ENCODE results near the gene BORA.
A peak's percentile ranks its signal among the peaks of the same experiment; 100 is the strongest.
"Not testable (repeated sequence)": the region's sequence is repeated elsewhere in the genome, so short reads cannot be mapped to it uniquely, and the experiment has no call there.

BORA gene

DNA sequence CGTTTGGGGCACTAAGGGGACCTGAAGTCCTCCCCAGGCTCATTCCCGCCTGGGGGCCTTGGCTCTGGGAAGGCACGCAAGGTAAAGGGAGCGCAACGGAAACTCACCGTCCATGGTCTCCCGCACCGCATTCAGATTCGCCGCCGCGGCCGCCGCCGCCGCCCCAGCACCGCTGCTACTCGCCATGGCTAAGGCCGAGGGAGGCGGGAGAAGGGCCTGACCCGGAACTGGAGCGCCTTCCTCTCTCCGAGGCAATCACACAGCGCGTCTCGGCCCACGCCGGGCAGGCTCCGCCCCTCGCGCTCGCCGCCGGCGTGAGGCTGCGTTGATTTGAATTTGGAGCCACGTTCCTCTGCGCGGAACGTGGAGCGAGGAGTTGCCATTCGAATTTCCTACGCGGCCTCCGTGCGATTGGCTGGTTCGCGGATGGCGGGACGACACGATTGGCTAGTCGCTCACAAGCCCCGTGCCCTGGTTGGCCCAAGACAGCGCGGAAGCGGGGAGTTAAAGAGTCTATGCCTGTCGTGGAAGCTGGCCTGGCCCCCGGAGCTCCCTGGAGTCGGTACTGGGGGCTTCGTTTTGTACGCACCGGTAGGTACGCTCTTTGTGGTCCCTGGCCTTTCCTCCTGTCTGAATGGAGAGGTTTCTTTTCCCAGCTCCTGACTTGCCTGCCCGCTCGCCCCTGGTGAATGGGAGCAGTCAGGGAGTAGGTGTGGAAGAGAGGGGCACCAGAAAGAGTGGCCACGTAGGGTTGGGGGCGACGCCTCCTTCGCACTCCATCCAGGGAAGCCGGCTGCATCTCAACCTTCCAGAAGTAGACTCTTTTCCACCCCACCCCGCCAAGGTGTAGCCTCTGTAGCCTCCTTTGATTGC is at the start of gene BORA, which contains the start of gene MZT1:
BORA (plus strand) TSS at position 507 of the 873 bp plus-strand sequence. CDS start 1,018 bp downstream, outside the sequence.
MZT1 (minus strand) TSS at position 213 of the 873 bp plus-strand sequence; CDS start at position 186, 27 bp downstream.
- DNase-seq = peak; percentile 96

DNA sequence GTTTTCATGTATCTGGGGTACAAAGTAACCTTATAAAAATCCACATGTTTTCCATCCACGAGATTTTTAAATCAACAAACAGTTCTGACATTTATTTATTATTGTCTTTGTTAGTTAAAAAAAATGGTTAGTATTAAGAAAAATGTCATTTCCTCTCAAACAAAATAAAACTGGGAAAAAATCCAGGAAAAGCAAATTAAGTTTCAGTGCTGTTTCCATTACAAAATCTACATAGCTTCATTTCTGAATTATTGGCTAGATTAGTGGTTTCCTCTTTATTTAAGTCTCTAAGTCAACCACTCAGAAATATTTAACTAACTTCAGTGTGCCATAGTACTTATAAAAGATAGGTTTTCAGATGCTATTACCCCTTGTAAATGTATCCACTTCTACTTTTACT is 49.4 kb upstream of the BORA start:
- no peak for DNase-seq

DNA sequence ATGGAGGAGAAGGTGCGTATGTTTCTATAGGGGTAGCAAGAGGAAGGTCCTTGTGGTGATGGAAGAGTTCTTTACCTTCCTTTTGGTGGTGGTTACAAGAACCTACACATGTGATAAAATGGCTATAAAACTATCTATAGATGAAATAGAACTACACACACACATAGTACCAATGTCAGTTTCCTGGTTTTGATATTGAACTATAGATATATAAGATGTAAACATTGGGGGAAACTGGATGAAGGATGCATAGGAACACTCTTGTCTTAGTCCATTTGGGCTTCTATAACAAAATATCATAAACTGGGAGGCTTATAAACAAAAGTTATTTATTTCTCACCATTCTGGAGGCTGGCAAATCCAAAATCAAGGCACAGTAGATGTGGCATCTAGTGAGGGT is 47.4 kb upstream of the BORA start:
- DNase-seq = no peak

DNA sequence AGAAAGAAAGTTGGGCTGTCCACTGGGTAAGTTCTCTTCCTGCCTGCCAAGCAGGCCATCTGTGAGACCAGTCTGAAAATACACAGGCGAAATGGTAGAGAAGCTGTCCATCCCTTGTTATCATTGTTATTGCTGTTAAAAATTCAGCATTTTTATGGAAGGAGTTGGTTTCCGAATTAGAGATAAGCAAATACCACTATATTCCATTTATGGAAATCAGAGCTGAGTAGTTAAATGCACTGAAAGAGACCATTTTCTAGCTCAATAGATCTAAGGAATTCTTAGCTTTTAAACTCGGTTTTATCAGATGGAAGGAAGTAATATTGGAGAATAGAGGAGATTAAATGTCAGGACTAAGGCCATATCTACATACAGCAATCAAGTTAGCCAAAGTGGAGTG is 41.0 kb upstream of the BORA start:
- DNase-seq = no peak

DNA sequence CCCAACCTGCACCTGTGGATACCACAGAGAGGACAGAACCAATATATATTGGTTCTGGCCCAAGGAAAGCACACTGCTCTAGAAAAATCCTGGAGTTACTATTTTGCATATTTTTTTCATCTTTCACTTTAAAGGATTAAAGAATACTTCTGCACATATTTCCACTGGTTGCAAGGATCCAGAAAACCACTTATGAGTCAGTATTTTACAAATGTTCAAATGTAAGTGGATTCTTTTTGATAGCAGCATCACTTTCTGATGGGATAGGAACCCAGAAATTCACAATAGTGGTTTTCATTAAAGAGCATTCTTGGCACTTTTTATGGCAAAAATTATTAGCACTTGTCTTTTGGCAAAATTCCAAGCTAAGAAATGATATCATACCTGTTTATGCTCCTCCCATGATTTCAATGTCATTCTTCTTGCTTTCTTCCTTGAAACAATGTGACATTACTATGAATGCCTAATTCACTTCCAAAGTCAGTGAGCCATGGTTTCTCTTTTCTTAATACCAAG is 38.5 kb upstream of the BORA start:
- no peak for DNase-seq

DNA sequence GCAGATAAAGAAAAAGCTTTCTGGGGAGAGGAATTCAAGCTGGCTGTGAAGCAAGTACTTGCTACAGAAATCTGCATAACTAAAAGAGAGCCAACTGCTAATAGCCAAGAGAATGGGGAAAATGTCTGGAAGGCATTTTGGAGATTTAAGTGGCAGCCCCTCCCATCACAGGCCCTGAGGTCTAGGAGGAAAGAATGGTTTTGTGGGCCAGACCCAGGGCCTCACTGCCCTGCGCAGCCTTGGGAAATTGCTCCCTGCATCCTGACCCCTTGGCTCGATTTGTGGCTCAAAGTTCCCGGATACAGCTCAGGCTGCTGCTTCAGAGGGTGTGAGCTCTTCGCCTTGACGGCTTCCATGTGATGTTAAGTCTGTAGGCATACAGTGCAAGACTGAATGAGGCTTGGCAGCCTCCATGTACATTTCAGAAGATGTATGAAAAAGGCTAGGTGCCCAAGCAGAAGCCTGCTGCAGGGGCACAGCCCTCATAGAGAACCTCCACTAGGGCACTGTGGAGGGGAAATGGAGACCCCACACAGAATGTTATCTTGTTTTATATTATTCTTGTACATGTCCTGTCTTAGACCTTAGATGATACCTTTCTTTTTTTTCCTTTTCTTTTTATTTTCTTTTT is 34.7 kb upstream of the BORA start:
- no peak for DNase-seq

DNA sequence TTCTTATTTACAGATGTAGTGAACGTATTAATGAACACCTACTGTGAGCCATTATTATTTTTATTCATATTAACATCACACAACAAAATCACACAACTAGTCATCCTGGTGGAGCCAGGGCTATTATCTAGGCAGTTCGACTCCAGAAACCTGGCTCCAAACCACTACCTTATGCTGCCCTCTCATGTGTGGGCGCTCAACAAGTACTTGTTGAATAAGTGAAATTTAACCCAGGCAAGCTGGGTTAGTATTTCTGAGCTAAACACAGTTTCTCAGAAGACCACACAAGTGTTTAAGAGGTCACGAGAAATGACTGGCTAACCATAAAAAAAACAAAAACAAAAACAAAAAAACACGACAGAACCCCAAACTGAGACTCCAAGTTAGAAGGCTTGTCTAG is 33.9 kb upstream of the BORA start:
- no peak for DNase-seq

DNA sequence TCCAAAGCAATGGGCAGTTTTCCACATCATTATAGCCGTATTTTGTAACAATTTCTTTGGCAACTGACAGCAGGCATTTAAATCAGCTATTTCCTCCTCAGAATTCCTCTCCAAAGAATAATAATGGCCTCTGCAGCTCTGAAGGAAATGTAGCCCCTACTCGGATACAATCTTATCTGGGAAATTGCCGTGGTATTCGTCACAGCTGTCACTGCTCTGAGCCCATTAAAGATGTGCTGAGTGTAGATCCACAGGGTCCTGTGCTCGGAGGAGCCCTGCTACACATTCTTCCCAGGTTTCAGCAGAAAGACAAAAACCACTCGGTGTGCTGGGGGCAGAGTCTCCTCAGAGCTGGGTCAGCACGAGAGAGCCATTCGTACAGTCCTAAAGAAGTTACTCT is 33.4 kb upstream of the BORA start:
- DNase-seq = no peak

DNA sequence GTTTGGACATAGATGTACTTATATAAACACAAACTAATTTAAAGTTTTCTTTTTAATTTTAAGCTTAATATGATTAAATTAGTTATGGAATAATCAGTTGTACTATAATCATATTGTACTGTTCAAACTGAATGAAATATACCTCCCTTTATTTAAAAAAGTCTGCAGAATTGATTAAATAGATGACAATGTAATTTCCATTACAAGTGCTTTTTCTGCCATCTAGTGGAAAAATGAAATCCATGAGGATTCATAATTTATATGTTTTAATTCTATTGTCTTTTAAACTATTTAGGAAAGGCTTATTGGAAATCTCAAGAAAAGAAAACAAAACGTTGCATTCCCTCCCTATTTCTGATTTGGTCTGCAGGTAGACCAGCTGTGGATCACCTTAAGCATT is 31.1 kb upstream of the BORA start:
- DNase-seq = no peak

DNA sequence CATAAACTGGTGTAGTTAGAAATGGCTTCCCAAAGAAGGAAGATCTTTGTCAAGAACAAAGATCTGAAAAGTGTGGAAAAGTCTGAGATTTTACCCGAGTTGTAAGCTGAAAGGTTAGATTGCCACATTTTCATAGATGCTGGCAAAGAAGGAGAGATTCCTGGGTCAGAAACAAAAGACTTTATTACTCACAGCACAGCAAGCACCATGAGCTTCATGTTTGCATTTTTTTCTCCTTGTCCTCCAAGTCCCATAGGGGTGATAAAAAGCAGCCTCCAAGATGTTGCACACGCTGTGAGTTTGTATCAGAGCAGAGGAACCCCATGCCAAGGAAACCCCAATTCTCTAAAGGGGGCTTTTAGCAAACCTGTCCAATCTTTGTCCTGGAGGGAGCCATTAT is 29.6 kb upstream of the BORA start:
- no peak for DNase-seq

DNA sequence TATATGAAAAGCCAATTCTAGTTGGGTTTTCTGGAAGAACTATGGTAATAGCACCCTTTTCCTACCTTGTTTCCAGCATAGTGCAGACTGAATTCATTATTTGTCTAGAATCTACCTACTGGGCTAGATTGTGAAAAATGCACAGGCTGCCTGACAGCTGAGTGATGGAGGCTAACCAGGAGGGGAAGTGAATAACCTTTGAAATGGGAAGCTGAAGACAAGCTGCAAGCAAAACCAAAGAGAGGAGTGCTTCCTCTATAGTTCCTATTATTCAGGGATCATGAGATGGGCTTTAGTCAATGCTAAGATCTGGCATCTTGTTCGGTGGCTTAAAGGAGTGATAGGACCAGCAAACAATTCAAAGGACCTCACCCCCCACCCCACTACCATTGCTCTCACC is 27.2 kb upstream of the BORA start:
- DNase-seq = no peak

DNA sequence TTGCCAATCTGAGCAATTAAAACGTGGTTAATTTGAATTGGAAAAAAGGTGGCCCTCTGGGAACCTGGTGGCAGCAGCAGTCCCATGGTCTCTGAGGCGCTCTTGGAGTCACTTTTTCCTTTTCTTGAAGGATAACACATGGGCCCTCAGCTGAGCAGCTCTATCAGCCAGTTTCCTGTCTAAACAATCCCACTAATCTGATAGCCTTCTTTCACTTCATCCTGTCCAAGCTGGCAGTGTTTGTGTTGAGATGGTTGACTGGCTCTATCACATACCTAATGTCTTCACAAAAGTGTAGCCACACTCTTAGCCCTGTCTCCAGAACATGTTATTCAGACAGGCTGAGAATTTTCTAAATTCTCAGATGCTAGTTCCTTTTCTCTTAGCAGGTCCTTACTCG is 10.9 kb upstream of the BORA start:
- DNase-seq = no peak

DNA sequence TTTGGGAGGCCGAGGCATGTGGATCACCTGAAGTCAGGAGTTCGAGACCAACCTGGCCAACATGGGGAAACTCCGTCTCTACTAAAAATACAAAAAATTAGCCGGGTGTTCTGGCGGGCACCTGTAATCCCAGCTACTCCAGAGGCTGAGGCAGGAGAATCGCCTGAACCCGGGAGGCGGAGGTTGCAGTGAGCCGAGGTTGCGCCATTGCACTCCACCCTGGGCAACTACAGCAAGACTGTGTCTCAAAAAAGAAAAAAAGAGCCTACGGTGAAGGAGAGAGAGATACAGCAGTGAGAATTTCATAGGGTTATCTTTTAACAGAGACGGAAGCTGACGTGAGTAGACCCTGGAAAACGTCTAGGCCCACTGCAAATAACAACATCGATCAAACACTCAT is 1.5 kb upstream of the BORA start:
- DNase-seq = not testable (repeated sequence)

DNA sequence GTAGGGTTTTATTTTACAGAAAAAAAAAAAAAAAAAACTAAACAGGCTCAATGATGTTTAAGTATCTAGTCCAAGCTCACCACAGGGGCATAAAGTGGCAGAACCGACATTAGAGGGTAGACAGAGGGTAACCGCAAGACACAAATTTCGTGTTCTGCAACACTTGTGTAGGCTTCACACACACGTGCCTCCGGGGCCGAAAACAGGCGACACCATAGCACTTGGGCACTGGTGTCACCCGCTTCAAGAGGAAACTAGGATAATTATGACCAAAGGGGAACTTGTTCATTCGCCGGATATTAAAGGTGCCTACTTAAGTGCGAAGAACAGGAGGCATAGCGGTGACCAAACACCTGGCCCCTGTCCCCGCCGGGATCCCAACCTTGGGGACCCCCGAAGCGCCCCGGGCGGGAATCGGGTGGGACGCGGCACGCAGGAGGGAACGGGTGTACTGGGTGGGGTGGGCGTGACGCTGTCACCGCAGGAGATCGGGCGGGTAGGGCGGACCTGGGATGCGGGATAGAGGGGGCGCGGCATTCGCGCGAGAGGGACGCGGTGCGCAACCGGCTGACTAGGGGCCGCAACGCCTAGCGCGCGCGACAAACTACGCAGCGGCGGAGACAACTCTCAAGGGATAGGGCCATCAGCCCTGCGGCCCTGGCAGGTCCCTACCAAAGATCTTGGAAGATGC is 852 bp upstream of the BORA start:
- peak; percentile 29 for DNase-seq

DNA sequence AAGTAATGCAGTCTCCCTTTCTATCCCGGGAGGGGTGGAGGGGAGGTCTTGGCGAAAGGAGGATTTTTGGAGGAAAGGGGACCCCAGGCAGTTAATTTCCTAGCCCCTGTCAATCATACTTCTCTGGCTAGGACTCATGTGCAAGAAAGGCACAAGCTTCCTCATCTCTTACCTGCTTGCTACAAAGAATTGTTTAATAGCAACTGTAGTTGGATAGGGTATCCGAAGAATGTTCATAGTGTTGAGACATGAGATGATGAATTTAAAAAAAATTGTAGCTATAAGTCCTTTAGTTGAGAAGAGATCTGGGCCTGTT is 525 bp downstream of the BORA start:
- DNase-seq = no peak

DNA sequence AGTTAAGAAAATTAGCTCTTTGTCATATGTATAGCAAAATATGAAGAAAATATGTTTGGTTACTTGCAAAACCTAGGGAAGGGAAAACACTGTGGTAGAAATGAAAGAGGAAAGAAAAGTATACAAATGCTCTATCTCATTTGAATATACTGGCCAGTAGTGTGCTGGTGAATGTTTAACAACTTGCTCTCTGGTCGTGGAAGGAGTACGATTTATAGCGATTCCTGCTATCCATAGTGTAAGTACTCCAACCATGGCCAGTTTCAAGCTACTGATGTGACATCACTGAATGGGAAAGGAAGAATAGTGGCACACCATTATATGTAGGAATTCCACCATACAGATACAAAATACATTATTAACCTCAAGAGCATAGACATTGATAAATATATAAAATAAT is 9.3 kb downstream of the BORA start:
- no peak for DNase-seq

DNA sequence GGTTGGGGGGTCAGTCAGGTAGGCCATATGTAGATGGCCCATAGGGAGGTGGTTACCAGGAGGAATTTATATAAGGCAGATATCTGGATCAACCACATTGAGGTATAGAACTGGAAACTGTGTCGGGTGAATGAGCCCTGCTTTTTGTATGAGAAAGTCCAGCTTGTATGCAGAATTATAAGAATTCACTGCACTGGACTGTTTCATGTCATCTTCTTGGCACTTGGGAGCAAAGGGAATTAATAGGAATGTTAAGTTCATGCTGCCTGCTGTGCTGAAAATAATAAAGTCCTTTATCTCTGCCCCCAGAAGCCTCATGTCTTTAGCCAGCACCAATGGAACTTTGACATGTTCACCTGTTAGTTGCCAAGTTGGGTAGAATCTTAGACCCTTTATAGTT is 12.3 kb downstream of the BORA start:
- DNase-seq = no peak

DNA sequence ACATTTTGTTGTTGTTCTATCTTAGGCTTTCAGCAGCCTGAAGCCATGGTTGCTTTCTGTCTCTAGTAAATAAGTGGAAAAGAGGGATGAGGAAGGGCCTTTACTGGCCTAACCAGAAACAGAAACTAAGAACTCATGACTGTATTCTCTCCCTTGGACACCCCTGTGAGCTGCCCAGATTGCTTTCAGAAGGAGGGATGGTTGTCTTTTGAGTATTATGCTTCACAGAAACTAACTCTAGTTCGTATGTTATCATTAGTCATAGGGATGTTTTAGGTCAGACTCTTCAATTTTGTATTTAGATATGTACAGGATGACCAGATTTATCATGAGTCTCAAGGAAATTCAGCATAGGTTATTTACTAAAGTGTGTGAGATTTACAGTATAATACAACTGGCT is 17.5 kb downstream of the BORA start:
- no peak for DNase-seq

DNA sequence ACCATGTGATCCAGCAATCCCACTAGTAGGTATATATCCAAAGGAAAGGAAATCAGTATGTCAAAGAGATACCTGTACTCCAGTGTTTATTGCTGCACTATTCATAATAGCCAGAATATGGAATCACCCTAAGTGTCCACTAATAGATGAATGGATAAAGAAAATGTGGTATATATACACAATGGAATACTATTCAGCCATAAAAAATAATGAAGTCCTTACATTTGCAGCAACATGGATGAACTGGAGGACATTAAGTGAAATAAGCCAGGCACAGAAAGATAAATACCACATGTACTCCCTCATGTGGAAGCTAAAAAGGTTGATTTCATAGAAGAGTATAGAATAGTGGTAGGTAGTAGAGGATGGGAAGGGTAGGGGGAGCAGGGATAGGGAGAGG is 23.5 kb downstream of the BORA start:
- no peak for DNase-seq

DNA sequence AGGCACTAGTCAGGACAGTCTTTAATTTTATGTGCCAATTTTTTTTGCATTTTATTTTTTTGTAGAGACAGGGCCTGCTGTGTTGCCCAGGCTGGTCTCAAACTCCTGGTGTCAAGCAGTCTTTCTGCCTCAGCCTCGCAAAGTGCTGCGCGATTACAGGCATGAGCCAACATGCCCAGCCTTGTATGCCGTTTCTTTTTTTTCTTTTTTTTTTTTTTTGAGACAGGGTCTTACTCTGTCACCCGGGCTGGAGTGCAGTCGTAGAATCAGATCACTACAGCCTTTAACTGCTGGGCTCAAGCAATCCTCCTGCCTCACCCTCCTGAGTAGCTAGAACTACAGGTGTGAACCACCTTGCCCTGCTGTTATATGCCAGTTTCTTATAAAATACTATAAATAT is 26.4 kb downstream of the BORA start:
- DNase-seq = no peak

DNA sequence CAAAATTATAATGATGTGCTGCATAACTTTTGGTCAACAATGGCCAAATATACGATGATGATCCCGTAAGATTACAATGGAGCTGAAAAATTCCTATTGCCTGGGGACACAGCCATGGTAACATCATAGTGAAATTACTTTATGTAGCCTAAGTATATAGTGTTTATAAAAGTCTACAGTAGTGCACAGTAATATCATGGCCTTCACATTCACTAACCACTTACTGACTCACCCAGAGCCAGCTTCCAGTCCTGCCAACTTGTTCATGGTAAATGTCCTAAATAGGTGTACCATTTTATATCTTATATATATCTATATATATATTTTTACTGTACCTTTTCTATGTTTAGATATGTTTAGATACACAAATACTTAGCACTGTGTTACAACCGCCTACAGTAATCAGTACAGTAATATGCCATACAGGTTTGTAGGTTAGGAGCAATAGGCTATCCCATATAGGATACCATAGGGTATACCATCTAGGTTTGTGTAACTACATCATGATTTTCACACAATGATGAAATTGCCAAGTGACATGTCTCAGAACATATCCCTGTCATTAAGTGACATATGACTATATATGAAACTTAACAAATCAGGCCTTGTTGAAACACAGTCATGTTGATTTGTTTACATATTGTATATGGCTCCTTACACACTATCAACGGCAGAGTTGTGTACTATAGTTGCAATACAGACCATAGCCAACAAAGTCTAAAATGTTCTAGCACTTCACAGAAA is 30.2 kb downstream of the BORA start:
- DNase-seq = no peak

DNA sequence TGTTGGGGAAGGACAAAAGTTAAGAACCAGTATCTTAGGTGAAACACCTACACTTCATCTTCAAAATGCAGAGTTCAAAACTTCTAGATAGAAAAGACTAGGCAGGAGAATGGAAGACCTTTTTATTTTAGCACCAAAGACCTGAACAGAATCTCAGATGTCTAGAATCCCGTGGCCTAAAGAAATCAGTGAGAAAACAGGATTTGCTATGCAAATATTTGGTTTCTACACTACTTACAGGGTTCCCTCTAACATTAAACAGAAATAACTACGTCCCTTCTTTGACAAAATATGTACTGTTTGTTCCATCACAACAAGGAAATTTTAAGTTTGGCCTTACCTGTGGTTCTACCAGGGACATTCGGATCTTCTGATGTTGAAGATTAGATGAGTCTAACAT is 32.5 kb downstream of the BORA start:
- DNase-seq = no peak

DNA sequence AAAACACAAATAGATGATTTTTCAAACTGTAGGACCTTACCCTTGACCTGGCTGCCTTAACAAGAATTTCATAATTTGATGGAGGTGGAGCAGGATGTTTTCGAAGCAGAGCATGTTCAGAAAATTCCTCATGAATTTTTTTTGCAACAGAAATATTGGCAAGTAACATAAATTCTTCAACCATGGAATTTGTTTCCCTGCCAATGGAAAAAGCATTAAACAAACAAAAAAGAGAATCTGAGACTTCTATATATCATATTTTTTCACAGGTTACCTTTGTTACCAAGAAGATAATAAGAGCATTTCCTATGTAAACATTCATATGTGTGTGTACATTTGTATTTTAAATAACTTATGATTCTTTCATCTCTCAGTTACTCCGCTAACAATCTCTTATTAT is 35.7 kb downstream of the BORA start:
- DNase-seq = no peak
